Neural cell (in vitro differentiated cells): Measurements from ENCODE around the gene ENSA. TPM values are rescaled to one million over a fixed set of nuclear protein-coding genes. Genes with fewer than 3 reads are reported as not detected.
A peak's percentile ranks its signal among the peaks of the same experiment; 100 is the strongest.
"Not testable (repeated sequence)": the region's sequence is repeated elsewhere in the genome, so short reads cannot be mapped to it uniquely, and the experiment has no call there.

Experiments
- H2AFZ ChIP-seq: fragments of 200-600, 300-800 bp; sonication (generic), shearing (Covaris generic); 2 replicates; pipeline ENCODE4 v1.6.0; 2014; ENCODE audit warnings: low read depth, mild to moderate bottlenecking, antibody characterized with exemption, low read length, moderate library complexity
- H3F3A ChIP-seq: fragments of 200-600 bp; shearing (Covaris generic); 2 replicates; pipeline ENCODE4 v1.6.1; 2016; ENCODE audit warnings: mild to moderate bottlenecking, moderate library complexity, mixed read lengths, antibody characterized with exemption, low read length; ENCODE audit not compliant: insufficient read depth, poor library complexity, severe bottlenecking
- H3K27ac ChIP-seq: fragments of 200-600, 300-800 bp; sonication (generic), shearing (Covaris generic); 2 replicates; pipeline ENCODE4 v1.5.1; 2014; ENCODE audit warnings: mild to moderate bottlenecking, low read length, moderate library complexity
- H3K27me3 ChIP-seq: fragments of 300-800, 200-600 bp; sonication (generic), shearing (Covaris generic); 2 replicates; pipeline ENCODE4 v1.6.0; 2014; ENCODE audit warnings: mild to moderate bottlenecking, low read depth, low read length, moderate library complexity; ENCODE audit not compliant: insufficient read depth
- H3K36me3 ChIP-seq: fragments of 300-800, 200-600 bp; sonication (generic), shearing (Covaris generic); 2 replicates; pipeline ENCODE4 v1.5.1; 2014; ENCODE audit warnings: mild to moderate bottlenecking, antibody characterized with exemption, low read length, moderate library complexity; ENCODE audit not compliant: insufficient read depth
- H3K4me2 ChIP-seq: fragments of 300-800, 200-600 bp; sonication (generic), shearing (Covaris generic); 2 replicates; pipeline ENCODE4 v1.6.0; 2014; ENCODE audit warnings: mild to moderate bottlenecking, low read length
- H3K4me3 ChIP-seq: fragments of 300-800, 200-600 bp; sonication (generic), shearing (Covaris generic); 2 replicates; pipeline ENCODE4 v1.5.1; 2014; ENCODE audit warnings: mild to moderate bottlenecking, low read length, moderate library complexity
- H3K79me2 ChIP-seq: fragments of 200-600 bp; shearing (Covaris generic); replicated peaks from 2 replicates; pipeline ENCODE4 v1.6.0; 2014; ENCODE audit warnings: mild to moderate bottlenecking, low read length, moderate library complexity; ENCODE audit not compliant: insufficient read depth
- H3K9ac ChIP-seq: fragments of 300-800, 200-600 bp; sonication (generic), shearing (Covaris generic); 2 replicates; pipeline ENCODE4 v1.6.1; 2016; ENCODE audit warnings: mild to moderate bottlenecking, low read length, mixed read lengths
- H3K9me2 ChIP-seq: fragments of 200-600 bp; shearing (Covaris generic); 2 replicates; pipeline ENCODE4 v1.6.1; 2016; ENCODE audit warnings: mild to moderate bottlenecking, low read length, mixed read lengths; ENCODE audit not compliant: insufficient read depth
- H3K9me3 ChIP-seq: fragments of 200-600, 300-800 bp; sonication (generic), shearing (Covaris generic); 2 replicates; pipeline ENCODE4 v1.6.1; 2016; ENCODE audit warnings: mild to moderate bottlenecking, mixed run types, low read length, moderate library complexity, mixed read lengths
- H4K20me1 ChIP-seq: fragments of 200-600 bp; shearing (Covaris generic); 2 replicates; pipeline ENCODE4 v1.6.1; 2016; ENCODE audit warnings: mild to moderate bottlenecking, mixed run types; ENCODE audit not compliant: insufficient read depth
- CTCF ChIP-seq: fragments of 450-650 bp; IDR thresholded peaks from 2 replicates; pipeline ENCODE4 v1.5.1; 2014; ENCODE audit warnings: antibody characterized with exemption, mild to moderate bottlenecking, moderate library complexity; ENCODE audit not compliant: poor library complexity, severe bottlenecking
- EP300 ChIP-seq: fragments of 450-650 bp; conservative IDR thresholded peaks from 2 replicates; pipeline ENCODE4 v1.6.1; 2014; ENCODE audit warnings: antibody characterized with exemption, mild to moderate bottlenecking, moderate library complexity; ENCODE audit not compliant: poor library complexity, severe bottlenecking
- EZH2 ChIP-seq: fragments of 200-600, 300-800 bp; shearing (Covaris generic), sonication (generic); IDR thresholded peaks from 2 replicates; pipeline ENCODE4 v1.6.1; 2014; ENCODE audit warnings: antibody characterized with exemption, low read length, borderline replicate concordance, mild to moderate bottlenecking; ENCODE audit not compliant: insufficient read depth, poor library complexity, severe bottlenecking
- MXI1 ChIP-seq: fragments of 450-650 bp; conservative IDR thresholded peaks from 2 replicates; pipeline ENCODE4 v1.6.1; 2014; ENCODE audit warnings: antibody characterized with exemption, mild to moderate bottlenecking; ENCODE audit not compliant: poor library complexity, severe bottlenecking
- POLR2AphosphoS5 ChIP-seq: IDR thresholded peaks from 2 replicates; pipeline ENCODE4 v1.6.1; 2012
- RAD21 ChIP-seq: fragments of 450-650 bp; conservative IDR thresholded peaks from 2 replicates; pipeline ENCODE4 v1.6.1; 2014; ENCODE audit warnings: antibody characterized with exemption, mild to moderate bottlenecking, moderate library complexity
- REST ChIP-seq: IDR thresholded peaks from 2 replicates; pipeline ENCODE4 v1.6.1; 2012; ENCODE audit warnings: borderline replicate concordance
- SMC3 ChIP-seq: fragments of 450-650 bp; conservative IDR thresholded peaks from 2 replicates; pipeline ENCODE4 v1.6.1; 2014; ENCODE audit warnings: antibody characterized with exemption, mild to moderate bottlenecking, moderate library complexity; ENCODE audit not compliant: poor library complexity
- TAF1 ChIP-seq: IDR thresholded peaks from 2 replicates; pipeline ENCODE4 v1.6.1; 2012; ENCODE audit warnings: low read depth
- polyA plus RNA-seq: library from polyadenylated mRNA; depleted of rRNA; stranded (reverse); fragments of >200 nt; gene quantifications from 2 replicates; pipeline ENCODE4 v1.2.3, GENCODE V29; 2014

The ENSA gene
- polyA plus RNA-seq, 1 donor from 2014 or later, result 230 TPM

- H2AFZ ChIP-seq, result no peak overlapping the region
- TF ChIP-seq CTCF (no peak), MXI1 (no peak), POLR2AphosphoS5 (no peak), RAD21 (no peak), TAF1 (no peak), SMC3 (no peak), EZH2 (no peak), REST (no peak), EP300 (no peak)
- peaks cover 16% of the 10 kb centered on the region for H3K36me3 ChIP-seq
- H3K9me2 ChIP-seq, result no peaks in the 10 kb centered on the region
- H3F3A ChIP-seq, result peaks cover 4% of the 10 kb centered on the region
- no peaks in the 10 kb centered on the region for H3K9me3 ChIP-seq
- H4K20me1 ChIP-seq, result peaks cover 27% of the 10 kb centered on the region
- peaks cover 78% of the 10 kb centered on the region for H3K79me2 ChIP-seq
- no peak overlapping the region for H3K27ac ChIP-seq
- no peaks in the 10 kb centered on the region for H3K27me3 ChIP-seq
- no peak overlapping the region for H3K9ac ChIP-seq
- H3K4me3 ChIP-seq, result peak overlapping the region; percentile 100
- peak overlapping the region; percentile 93 for H3K4me2 ChIP-seq
Observed at GRCh38 chr1:150574260-150575071, 54.9 kb downstream of the ENSA start.

GRCh38 chr1:150573648-150574071 is 55.8 kb downstream of the ENSA start:
- Histone ChIP-seq H3K36me3 (peaks cover 16% of the 10 kb centered on the region), H3K79me2 (peaks cover 79% of the 10 kb centered on the region), H4K20me1 (peaks cover 27% of the 10 kb centered on the region)
- H3K27ac ChIP-seq, H3K9me3 ChIP-seq, H3K4me2 ChIP-seq, H3K27me3 ChIP-seq, H3K9me2 ChIP-seq, H3F3A ChIP-seq, H2AFZ ChIP-seq, H3K9ac ChIP-seq, H3K4me3 ChIP-seq: not testable (repeated sequence)
